HepG2 (cell line): ENCODE data around the gene FAM53C. TPM values are rescaled to one million over a fixed set of nuclear protein-coding genes. Genes with fewer than 3 reads are reported as not detected.

ENCODE experiments used
- HNRNPL ChIP-seq: fragments of 200-400 bp; formaldehyde crosslinking; IDR thresholded peaks from 2 replicates; pipeline ENCODE4 v1.6.1; 2017; ENCODE audit warnings: mild to moderate bottlenecking, low read depth, low read length
- JARID2 ChIP-seq: sonication (generic); formaldehyde crosslinking; IDR thresholded peaks from 2 replicates; pipeline ENCODE4 v1.8.1; 2023; ENCODE audit warnings: missing genetic modification reagents, inconsistent platforms; ENCODE audit not compliant: insufficient replicate concordance
- KLF16 ChIP-seq, 2 experiments: sonication (generic) in 1 of 2; formaldehyde crosslinking in 1 of 2; IDR thresholded peaks; 2 replicates each; pipeline versions ENCODE4 v1.6.1 to v1.8.0; 2016 to 2023; ENCODE audit warnings: missing genetic modification reagents in 2 of 2, missing compliant biosample characterization in 1 of 2
- LCORL ChIP-seq, 2 experiments: fragments of 450-650 bp in 1 of 2; sonication (generic) in 1 of 2; formaldehyde crosslinking in 1 of 2; IDR thresholded peaks; 2 replicates each; pipeline versions ENCODE4 v1.5.0 to v1.6.1; 2017 to 2020; ENCODE audit warnings: antibody characterized with exemption in 1 of 2, missing genetic modification reagents in 1 of 2
- SAP130 ChIP-seq: IDR thresholded peaks from 2 replicates; pipeline ENCODE4 v1.6.1; 2016; ENCODE audit warnings: low read depth
- YY1 ChIP-seq: IDR thresholded peaks from 2 replicates; pipeline ENCODE4 v1.6.1; 2011; ENCODE audit warnings: low read length, low read depth, moderate library complexity, mild to moderate bottlenecking; ENCODE audit not compliant: insufficient read depth, insufficient replicate concordance
- ZNF382 ChIP-seq: sonication (generic); formaldehyde crosslinking; IDR thresholded peaks from 2 replicates; pipeline ENCODE4 v1.5.0; 2020; ENCODE audit warnings: missing genetic modification reagents, mild to moderate bottlenecking, borderline replicate concordance
- ZNF652 ChIP-seq: IDR thresholded peaks from 2 replicates; pipeline ENCODE4 v1.6.1; 2016; ENCODE audit warnings: low read depth, borderline replicate concordance
- polyA plus RNA-seq, 8 experiments: library from polyadenylated mRNA; depleted of rRNA in 3 of 8; stranded (reverse) in 7 of 8; unstranded in 1 of 8; fragments of >200 nt; fragmentation: Illumina TruSeq in 4 of 8; extraction: Trizol in 4 of 8; gene quantifications; 2 replicates each; pipeline versions ENCODE4 v1.2.1 to v1.2.3, GENCODE V29; 2011 to 2016; ENCODE audit warnings: low read depth in 4 of 8, missing spikeins in 1 of 8, mixed read lengths in 1 of 8; ENCODE audit not compliant: insufficient read depth in 1 of 8
- total RNA-seq, 5 experiments: library from RNA; depleted of rRNA; stranded (reverse); fragments of >200 nt; fragmentation: Illumina TruSeq; extraction: Trizol; gene quantifications; 2 replicates each; pipeline ENCODE4 v1.2.3, GENCODE V29; 2016; ENCODE audit warnings: low read depth in 1 of 5
- TF ChIP-seq, protein P1 (sequence below): IDR thresholded peaks from 2 replicates; pipeline ENCODE4 v1.6.1; 2016
- TF ChIP-seq, protein P2 (sequence below): sonication (generic); formaldehyde crosslinking; IDR thresholded peaks from 2 replicates; pipeline ENCODE4 v1.5.0; 2020; ENCODE audit warnings: mild to moderate bottlenecking, missing genetic modification reagents
- TF ChIP-seq, protein P3 (sequence below): sonication (generic); formaldehyde crosslinking; IDR thresholded peaks from 2 replicates; pipeline ENCODE4 v1.9.0; 2021; ENCODE audit warnings: mild to moderate bottlenecking, missing genetic modification reagents
- TF ChIP-seq, protein P4 (sequence below): sonication (generic); formaldehyde crosslinking; conservative IDR thresholded peaks from 2 replicates; pipeline ENCODE4 v1.4.0; 2020; ENCODE audit warnings: missing genetic modification reagents
- TF ChIP-seq, protein P5 (sequence below): sonication (generic); formaldehyde crosslinking; IDR thresholded peaks from 2 replicates; pipeline ENCODE4 v1.8.1; 2023; ENCODE audit warnings: mild to moderate bottlenecking, inconsistent platforms, moderate library complexity, missing genetic modification reagents, borderline replicate concordance

The FAM53C gene
- total and polyA plus RNA-seq, 2 of the 13 experiments (the other 11 are each of a cell fraction or from before 2014, with no cell fraction given): 26.9 to 30.1 TPM

DNA sequence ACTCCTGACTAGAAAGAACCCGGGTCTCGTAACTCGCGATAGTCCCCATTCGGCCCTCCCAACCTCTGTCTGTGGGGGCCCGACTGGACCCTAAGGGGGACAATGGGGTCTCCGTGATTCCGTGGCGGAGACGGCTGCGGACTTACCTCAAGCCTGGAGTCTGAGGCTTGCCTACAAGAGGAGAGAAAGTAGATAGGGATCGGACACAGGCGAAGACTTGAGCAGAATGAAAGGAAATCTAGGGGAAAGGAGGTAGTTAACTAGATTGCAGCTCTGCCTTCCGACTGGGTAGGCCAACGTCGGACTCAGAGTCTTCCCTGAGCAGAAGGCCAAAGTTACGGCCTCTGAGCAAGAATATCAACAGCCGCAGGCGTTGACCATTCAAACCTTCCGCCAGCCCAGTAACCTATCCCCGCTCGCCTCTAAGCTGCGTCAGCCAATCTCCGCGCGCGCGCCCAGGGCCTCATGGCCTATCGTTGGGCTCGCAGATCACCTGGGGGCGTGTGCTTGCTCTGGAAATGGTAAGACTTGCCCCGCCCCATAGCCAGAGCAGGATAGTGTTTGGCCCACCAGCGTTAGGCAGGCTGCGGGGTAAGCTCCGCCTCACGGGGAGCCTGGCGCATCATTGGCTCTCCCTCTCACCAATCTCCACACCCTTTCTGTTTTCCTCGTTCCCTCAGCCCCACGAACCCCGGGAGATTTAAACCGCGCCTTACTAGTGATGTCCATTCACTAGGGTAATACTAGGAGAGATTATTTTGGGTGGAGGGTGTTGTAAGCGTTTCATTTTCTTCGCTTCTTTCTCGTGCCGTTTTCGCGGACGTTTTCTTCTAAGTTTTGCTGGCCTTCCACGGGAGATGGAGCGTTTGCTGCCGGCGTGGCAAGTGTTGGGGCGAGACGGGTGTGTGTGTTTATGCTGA lies 6.4 kb upstream of the FAM53C start, which contains the start of gene CDC25C (continued):
- TF ChIP-seq ZNF382 (CRISPR knock-in tag) (no peak), ZNF652 (CRISPR knock-in tag) (no peak), SAP130 (CRISPR knock-in tag) (peak; percentile 99), KLF16 (CRISPR knock-in tag; IDR thresholded peaks at IDR 0.05) (peak in 1 of 2 experiments; percentile 77; a peak in 2 of 4 replicates), HNRNPL (0 out of 2 replicates have a peak, but pooled peaks have one; percentile 33), YY1 (no peak), JARID2 (CRISPR knock-in tag) (peak; percentile 47), LCORL (IDR thresholded peaks at IDR 0.05) (no peak), LCORL (CRISPR knock-in tag; IDR thresholded peaks at IDR 0.05) (peak; percentile 28; the same call in 1 of the 2 replicates)
- TF ChIP-seq, protein P1, sequence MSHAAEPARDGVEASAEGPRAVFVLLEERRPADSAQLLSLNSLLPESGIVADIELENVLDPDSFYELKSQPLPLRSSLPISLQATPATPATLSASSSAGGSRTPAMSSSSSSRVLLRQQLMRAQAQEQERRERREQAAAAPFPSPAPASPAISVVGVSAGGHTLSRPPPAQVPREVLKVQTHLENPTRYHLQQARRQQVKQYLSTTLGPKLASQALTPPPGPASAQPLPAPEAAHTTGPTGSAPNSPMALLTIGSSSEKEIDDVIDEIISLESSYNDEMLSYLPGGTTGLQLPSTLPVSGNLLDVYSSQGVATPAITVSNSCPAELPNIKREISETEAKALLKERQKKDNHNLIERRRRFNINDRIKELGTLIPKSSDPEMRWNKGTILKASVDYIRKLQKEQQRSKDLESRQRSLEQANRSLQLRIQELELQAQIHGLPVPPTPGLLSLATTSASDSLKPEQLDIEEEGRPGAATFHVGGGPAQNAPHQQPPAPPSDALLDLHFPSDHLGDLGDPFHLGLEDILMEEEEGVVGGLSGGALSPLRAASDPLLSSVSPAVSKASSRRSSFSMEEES (CRISPR knock-in tag): no peak
- TF ChIP-seq, protein P2, sequence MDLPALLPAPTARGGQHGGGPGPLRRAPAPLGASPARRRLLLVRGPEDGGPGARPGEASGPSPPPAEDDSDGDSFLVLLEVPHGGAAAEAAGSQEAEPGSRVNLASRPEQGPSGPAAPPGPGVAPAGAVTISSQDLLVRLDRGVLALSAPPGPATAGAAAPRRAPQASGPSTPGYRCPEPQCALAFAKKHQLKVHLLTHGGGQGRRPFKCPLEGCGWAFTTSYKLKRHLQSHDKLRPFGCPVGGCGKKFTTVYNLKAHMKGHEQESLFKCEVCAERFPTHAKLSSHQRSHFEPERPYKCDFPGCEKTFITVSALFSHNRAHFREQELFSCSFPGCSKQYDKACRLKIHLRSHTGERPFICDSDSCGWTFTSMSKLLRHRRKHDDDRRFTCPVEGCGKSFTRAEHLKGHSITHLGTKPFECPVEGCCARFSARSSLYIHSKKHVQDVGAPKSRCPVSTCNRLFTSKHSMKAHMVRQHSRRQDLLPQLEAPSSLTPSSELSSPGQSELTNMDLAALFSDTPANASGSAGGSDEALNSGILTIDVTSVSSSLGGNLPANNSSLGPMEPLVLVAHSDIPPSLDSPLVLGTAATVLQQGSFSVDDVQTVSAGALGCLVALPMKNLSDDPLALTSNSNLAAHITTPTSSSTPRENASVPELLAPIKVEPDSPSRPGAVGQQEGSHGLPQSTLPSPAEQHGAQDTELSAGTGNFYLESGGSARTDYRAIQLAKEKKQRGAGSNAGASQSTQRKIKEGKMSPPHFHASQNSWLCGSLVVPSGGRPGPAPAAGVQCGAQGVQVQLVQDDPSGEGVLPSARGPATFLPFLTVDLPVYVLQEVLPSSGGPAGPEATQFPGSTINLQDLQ: no peak
- TF ChIP-seq, protein P3, sequence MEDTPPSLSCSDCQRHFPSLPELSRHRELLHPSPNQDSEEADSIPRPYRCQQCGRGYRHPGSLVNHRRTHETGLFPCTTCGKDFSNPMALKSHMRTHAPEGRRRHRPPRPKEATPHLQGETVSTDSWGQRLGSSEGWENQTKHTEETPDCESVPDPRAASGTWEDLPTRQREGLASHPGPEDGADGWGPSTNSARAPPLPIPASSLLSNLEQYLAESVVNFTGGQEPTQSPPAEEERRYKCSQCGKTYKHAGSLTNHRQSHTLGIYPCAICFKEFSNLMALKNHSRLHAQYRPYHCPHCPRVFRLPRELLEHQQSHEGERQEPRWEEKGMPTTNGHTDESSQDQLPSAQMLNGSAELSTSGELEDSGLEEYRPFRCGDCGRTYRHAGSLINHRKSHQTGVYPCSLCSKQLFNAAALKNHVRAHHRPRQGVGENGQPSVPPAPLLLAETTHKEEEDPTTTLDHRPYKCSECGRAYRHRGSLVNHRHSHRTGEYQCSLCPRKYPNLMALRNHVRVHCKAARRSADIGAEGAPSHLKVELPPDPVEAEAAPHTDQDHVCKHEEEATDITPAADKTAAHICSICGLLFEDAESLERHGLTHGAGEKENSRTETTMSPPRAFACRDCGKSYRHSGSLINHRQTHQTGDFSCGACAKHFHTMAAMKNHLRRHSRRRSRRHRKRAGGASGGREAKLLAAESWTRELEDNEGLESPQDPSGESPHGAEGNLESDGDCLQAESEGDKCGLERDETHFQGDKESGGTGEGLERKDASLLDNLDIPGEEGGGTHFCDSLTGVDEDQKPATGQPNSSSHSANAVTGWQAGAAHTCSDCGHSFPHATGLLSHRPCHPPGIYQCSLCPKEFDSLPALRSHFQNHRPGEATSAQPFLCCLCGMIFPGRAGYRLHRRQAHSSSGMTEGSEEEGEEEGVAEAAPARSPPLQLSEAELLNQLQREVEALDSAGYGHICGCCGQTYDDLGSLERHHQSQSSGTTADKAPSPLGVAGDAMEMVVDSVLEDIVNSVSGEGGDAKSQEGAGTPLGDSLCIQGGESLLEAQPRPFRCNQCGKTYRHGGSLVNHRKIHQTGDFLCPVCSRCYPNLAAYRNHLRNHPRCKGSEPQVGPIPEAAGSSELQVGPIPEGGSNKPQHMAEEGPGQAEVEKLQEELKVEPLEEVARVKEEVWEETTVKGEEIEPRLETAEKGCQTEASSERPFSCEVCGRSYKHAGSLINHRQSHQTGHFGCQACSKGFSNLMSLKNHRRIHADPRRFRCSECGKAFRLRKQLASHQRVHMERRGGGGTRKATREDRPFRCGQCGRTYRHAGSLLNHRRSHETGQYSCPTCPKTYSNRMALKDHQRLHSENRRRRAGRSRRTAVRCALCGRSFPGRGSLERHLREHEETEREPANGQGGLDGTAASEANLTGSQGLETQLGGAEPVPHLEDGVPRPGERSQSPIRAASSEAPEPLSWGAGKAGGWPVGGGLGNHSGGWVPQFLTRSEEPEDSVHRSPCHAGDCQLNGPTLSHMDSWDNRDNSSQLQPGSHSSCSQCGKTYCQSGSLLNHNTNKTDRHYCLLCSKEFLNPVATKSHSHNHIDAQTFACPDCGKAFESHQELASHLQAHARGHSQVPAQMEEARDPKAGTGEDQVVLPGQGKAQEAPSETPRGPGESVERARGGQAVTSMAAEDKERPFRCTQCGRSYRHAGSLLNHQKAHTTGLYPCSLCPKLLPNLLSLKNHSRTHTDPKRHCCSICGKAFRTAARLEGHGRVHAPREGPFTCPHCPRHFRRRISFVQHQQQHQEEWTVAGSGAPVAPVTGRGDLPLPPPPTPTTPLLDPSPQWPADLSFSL (CRISPR knock-in tag): no peak
- TF ChIP-seq, protein P4, sequence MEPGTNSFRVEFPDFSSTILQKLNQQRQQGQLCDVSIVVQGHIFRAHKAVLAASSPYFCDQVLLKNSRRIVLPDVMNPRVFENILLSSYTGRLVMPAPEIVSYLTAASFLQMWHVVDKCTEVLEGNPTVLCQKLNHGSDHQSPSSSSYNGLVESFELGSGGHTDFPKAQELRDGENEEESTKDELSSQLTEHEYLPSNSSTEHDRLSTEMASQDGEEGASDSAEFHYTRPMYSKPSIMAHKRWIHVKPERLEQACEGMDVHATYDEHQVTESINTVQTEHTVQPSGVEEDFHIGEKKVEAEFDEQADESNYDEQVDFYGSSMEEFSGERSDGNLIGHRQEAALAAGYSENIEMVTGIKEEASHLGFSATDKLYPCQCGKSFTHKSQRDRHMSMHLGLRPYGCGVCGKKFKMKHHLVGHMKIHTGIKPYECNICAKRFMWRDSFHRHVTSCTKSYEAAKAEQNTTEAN (CRISPR knock-in tag): peak; percentile 86
- TF ChIP-seq, protein P5, sequence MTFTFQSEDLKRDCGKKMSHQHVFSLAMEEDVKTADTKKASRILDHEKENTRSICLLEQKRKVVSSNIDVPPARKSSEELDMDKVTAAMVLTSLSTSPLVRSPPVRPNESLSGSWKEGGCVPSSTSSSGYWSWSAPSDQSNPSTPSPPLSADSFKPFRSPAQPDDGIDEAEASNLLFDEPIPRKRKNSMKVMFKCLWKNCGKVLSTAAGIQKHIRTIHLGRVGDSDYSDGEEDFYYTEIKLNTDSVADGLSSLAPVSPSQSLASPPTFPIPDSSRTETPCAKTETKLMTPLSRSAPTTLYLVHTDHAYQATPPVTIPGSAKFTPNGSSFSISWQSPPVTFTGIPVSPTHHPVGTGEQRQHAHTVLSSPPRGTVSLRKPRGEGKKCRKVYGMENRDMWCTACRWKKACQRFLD (CRISPR knock-in tag): peak; percentile 72; the same call in 1 of the 2 replicates
